Right atrium auricular region (tissue), 2 donors: ENCODE results near the gene CAMTA1. TPM values are rescaled to one million over a fixed set of nuclear protein-coding genes. Genes with fewer than 3 reads are reported as not detected.

ENCODE experiments used
- DNase-seq: peaks from one replicate; pipeline ENCODE4 v3.0.0-alpha.2; 2019; ENCODE audit warnings: low spot score
- H3K27ac ChIP-seq, 2 donors: fragments of 200-600 bp; sonication (generic); 1 replicate in 1 of 2; 2 replicates in 1 of 2; pipeline ENCODE4 v1.5.1; 2016 to 2019
- H3K27me3 ChIP-seq, 2 donors: fragments of 200-600 bp; sonication (generic); one replicate each; pipeline versions ENCODE4 v1.5.1 to v1.6.0; 2017 to 2019
- H3K36me3 ChIP-seq: fragments of 200-600 bp; sonication (generic); one replicate; pipeline ENCODE4 v1.5.1; 2016
- H3K4me1 ChIP-seq, 2 donors: fragments of 200-600 bp; sonication (generic); one replicate each; pipeline versions ENCODE4 v1.5.1 to v1.6.0; 2017 to 2019
- H3K4me3 ChIP-seq, 2 donors: fragments of 200-600 bp; sonication (generic); 1 replicate in 1 of 2; 2 replicates in 1 of 2; pipeline ENCODE4 v1.5.1; 2017 to 2019; ENCODE audit warnings: mild to moderate bottlenecking in 1 of 2, moderate library complexity in 1 of 2
- H3K9me3 ChIP-seq, 2 donors: fragments of 200-600 bp; sonication (generic); one replicate each; pipeline ENCODE4 v1.5.1; 2019
- CTCF ChIP-seq, 2 donors: fragments of 200-600 bp; sonication (generic); IDR thresholded peaks; one replicate each; pipeline ENCODE4 v1.5.1; 2019; ENCODE audit warnings: antibody characterized with exemption in 2 of 2
- total RNA-seq, 2 donors: library from RNA; depleted of rRNA; stranded (reverse); fragments of >200 nt; gene quantifications; one replicate each; pipeline ENCODE4 v1.1.0, GENCODE V29; 2016

The CAMTA1 gene
- total RNA-seq, 2 donors from 2014 or later: 132 to 190 TPM

- DNase-seq: no peak
- Histone ChIP-seq H3K27me3 (no peaks in the 10 kb centered on the region), H3K27ac (no peak overlapping the region), H3K9me3 (no peaks in the 10 kb centered on the region), H3K4me3 (no peak overlapping the region), H3K36me3 (no peaks in the 10 kb centered on the region), H3K4me1 (peaks cover 0 to 9% of the 10 kb centered on the region in 2 donors)
- no peak for TF ChIP-seq CTCF (IDR thresholded peaks at IDR 0.05)
Observed at GRCh38 chr1:7538033-7538432, 752.8 kb downstream of the CAMTA1 start.

- Histone ChIP-seq H3K9me3 (no peaks in the 10 kb centered on the region), H3K36me3 (no peaks in the 10 kb centered on the region), H3K27ac (no peak overlapping the region), H3K4me3 (no peak overlapping the region), H3K4me1 (peaks cover 0 to 6% of the 10 kb centered on the region in 2 donors), H3K27me3 (no peaks in the 10 kb centered on the region)
- no peak for DNase-seq
- TF ChIP-seq CTCF (IDR thresholded peaks at IDR 0.05): no peak
Observed at GRCh38 chr1:7538849-7539768, 753.9 kb downstream of the CAMTA1 start.

DNA sequence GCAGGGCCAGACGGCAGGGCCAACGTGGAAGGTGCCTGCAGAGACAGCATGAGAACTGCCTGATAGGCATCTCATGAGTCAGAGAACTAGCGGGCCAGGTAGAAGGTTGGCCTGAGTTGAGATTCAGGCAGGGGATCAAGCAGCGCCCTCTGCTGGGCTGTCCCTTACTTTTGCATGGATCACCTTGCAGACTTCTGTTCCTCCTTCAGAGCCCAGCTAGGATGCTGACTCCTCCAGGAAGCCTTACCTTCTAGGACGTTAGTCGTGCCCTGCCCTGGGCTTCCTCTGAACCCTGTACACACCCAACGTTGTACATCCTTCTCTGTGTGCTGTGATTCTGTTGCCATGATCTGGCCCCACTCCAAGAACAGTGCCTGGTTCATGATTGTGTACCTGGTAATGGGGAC is 754.5 kb downstream of the CAMTA1 start:
- H3K27me3 ChIP-seq: no peaks in the 10 kb centered on the region
- H3K36me3 ChIP-seq: no peaks in the 10 kb centered on the region
- no peaks in the 10 kb centered on the region for H3K4me1 ChIP-seq
- no peaks in the 10 kb centered on the region for H3K9me3 ChIP-seq
- peak in 1 of 2 donors; percentile 30 for TF ChIP-seq CTCF (IDR thresholded peaks at IDR 0.05)
- no peak for DNase-seq
- H3K27ac ChIP-seq: no peak overlapping the region
- no peak overlapping the region for H3K4me3 ChIP-seq

- H3K27ac ChIP-seq: no peak overlapping the region
- TF ChIP-seq CTCF (IDR thresholded peaks at IDR 0.05): no peak
- no peak for DNase-seq
- H3K36me3 ChIP-seq: no peaks in the 10 kb centered on the region
- no peak overlapping the region for H3K4me3 ChIP-seq
- H3K4me1 ChIP-seq: no peaks in the 10 kb centered on the region
- no peaks in the 10 kb centered on the region for H3K9me3 ChIP-seq
- no peaks in the 10 kb centered on the region for H3K27me3 ChIP-seq
Observed at GRCh38 chr1:7540816-7541215, 755.6 kb downstream of the CAMTA1 start.

DNA sequence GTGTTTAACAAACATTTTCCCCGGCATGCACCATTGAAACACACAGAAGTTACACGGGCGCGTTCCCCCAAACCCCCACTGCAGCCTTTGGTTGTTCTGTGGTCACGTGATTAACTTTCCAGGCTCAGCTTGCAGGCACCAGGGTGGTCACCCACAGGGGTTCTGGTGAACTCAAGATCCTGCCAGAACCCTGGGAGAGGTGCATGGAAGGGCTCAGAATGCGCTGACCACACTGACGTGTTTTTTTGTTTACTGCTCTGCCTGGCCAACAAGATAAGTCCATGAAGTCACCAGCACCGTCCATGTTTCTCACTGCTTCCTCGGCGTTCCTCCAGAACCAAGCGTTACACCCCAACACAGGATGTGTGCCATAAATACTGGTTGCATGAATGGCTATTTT is 756.4 kb downstream of the CAMTA1 start:
- H3K36me3 ChIP-seq: no peaks in the 10 kb centered on the region
- H3K9me3 ChIP-seq: no peaks in the 10 kb centered on the region
- H3K27ac ChIP-seq: no peak overlapping the region
- H3K4me1 ChIP-seq: no peaks in the 10 kb centered on the region
- H3K4me3 ChIP-seq: no peak overlapping the region
- no peak for DNase-seq
- TF ChIP-seq CTCF (IDR thresholded peaks at IDR 0.05): no peak
- no peaks in the 10 kb centered on the region for H3K27me3 ChIP-seq
